GM21390 (cell line): ENCODE data around the gene DSTYK.

Experiments
- ATAC-seq: cut with Tn5 transposase; IDR thresholded peaks from one replicate; pipeline ENCODE4 v1.9.1; 2021; ENCODE audit not compliant: unreplicated experiment

The DSTYK gene

DNA sequence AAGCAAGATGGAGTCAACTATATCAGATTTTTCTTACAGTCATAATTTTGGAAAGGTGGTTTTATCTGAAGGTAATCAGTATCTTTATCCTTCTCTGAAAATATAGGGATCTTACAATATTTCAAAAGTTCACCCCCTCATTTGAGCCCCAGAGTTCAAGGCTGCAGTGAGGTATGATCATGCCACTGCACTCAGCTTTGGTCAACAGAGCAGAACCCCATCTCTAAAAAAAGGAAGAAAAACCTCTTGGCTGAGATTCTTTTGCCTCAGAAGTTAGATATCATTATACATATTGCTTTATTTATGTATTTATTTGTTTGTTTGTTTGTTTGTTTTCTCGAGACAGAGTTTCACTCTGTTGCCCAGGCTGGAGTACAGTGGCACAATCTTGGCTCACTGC, 78.2 kb downstream of the DSTYK start:
- ATAC-seq: no peak

GRCh38 chr1:205129447-205130029, 82.0 kb downstream of the DSTYK start:
- ATAC-seq: no peak

GRCh38 chr1:205128050-205128449, 83.5 kb downstream of the DSTYK start:
- no peak for ATAC-seq

- no peak for ATAC-seq
Observed at GRCh38 chr1:205127646-205128045, 83.9 kb downstream of the DSTYK start.

DNA sequence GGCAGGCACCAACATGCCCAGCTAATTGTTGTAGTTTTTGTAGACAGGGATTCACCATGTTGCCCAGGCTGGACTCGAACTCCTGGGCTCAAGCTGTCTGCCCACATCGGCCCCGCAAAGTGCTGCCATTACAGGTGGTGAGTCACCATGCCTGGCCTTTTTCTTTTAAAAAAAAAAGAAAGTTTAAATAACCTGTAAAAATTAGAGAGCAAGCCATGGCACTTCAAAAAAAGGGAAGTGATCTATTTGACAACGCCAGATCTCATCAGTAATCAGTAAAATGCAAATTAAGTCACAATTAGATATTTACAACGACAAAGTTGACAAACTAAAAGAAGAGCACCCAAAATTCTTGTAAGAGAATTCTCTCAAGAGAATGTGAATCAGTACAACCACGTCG, 86.8 kb downstream of the DSTYK start:
- ATAC-seq: no peak

GRCh38 chr1:205122489-205122882, 89.0 kb downstream of the DSTYK start:
- no peak for ATAC-seq

GRCh38 chr1:205121660-205122488, 89.6 kb downstream of the DSTYK start, which contains the start of gene RBBP5:
Gene RBBP5 (minus strand): TSS chr1:205121978. CDS start chr1:205121873, 105 bp downstream.
- peak; percentile 93 for ATAC-seq

- no peak for ATAC-seq
Observed at GRCh38 chr1:205118752-205119151, 92.8 kb downstream of the DSTYK start.

- no peak for ATAC-seq
Observed at GRCh38 chr1:205111354-205111753, 100.1 kb downstream of the DSTYK start.

- ATAC-seq: no peak
Observed at GRCh38 chr1:205109711-205110110, 101.8 kb downstream of the DSTYK start.

DNA sequence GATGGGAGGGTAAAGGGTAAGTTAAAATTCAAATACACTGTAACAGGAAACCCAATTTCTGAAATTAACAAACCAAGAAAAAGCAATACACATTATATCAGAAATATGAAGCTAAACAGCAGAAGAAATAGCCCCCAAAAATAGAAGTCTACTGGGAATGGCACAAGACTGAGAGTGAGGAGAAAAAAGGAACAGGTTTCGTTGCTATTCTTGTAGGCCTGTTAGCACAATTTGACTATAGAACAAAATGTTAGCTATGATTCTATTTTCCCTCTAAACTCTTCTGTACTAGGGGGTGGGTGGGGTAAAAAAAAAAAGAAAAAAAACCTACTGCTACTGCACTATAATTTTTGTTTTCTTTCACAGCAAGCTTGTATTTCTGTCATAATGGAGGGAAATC, 102.2 kb downstream of the DSTYK start:
- ATAC-seq: no peak

DNA sequence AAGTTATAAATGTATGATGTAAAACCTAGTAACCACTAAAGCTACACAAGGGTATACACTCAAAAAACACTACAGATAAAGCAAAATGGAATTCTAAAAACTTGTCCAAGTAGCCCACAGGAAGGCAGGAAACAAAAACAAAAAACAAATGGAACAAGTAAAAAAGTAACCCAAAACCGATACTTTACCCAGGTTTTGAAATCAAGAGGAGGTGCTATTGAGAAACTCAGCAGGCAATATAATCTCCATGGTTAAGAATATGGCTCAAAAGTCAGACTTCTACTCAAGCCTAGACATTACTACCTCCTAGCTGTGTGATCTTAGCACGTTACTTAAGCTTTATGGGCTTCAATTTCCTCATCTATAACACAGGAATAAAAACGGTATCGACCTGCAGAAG, 103.0 kb downstream of the DSTYK start:
- ATAC-seq: no peak

GRCh38 chr1:205107327-205107726, 104.2 kb downstream of the DSTYK start:
- ATAC-seq: no peak

GRCh38 chr1:205102404-205102803, 109.1 kb downstream of the DSTYK start:
- no peak for ATAC-seq

DNA sequence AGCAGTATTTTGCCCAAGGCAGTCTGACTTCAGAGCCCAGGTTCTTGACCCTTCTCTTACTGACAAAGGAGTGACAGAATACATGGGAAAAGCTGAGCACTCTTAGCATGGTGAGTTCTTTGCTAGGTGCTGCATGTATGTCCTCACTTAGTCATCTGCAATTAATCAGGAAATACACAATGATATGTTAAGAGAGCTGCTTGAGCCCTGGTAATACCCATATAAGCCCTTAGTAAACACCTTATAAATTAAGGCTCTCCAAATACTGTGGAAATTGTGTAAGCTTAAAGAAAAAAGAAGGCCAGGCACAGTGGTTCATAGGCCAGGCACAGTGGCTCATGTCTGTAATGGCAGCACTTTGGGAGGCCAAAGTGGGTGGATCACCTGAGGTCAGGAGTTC, 113.3 kb downstream of the DSTYK start:
- no peak for ATAC-seq

GRCh38 chr1:205095422-205095821, 116.1 kb downstream of the DSTYK start:
- ATAC-seq: no peak
